ENCODE results near the gene DOP1B. TPM values are rescaled to one million over a fixed set of nuclear protein-coding genes. Genes with fewer than 3 reads are reported as not detected.

DOP1B gene
- total RNA-seq, 1 donor from 2014 or later: 23.6 TPM

GRCh38 chr21:36202726-36203602 lies 46.3 kb downstream of the DOP1B start:
- DNase-seq (ENCODE audit: low spot score) (no peak), ATAC-seq (peak; percentile 4)

DNA sequence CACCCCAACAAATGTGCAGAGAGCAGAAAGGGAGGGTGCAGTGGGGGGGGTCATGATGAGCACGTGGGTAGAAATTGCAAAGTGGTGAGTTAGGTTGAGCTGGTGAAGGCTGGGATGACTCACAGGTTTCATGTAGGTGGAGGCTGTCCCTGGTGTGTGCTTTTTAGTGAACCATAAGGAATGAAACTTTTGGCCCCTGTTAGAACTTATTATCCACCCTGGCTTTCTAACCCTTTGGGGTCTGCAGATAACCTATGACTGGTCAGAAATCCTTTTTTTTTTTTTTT lies 46.9 kb downstream of the DOP1B start:
- DNase-seq (ENCODE audit: low spot score) (no peak), ATAC-seq (no peak)

- ATAC-seq (no peak), DNase-seq (ENCODE audit: low spot score) (no peak)
Measured at GRCh38 chr21:36204980-36205379, 48.4 kb downstream of the DOP1B start.

- ATAC-seq: no peak
- DNase-seq (ENCODE audit: low spot score): no peak
Measured at GRCh38 chr21:36205962-36206361, 49.3 kb downstream of the DOP1B start.

Other genes with a start within 250 kb of the DOP1B start
- 5.8 TPM for gene SETD4, start 96.3 kb upstream of the DOP1B start, total RNA-seq
- gene CBR1, start 86.8 kb upstream of the DOP1B start, total RNA-seq: 152 TPM
- gene CBR3, start 21.7 kb upstream of the DOP1B start, total RNA-seq: not detected
- gene MORC3, start 163.4 kb downstream of the DOP1B start, total RNA-seq: 12.6 TPM
- 0.43 TPM for gene CHAF1B, start 228.6 kb downstream of the DOP1B start, total RNA-seq

All from left lobe of liver (tissue), 2 donors.